GM12865 (cell line): ENCODE results near the gene CDH7.

Source experiments
- DNase-seq: peaks from one replicate; pipeline ENCODE4 v3.0.0; 2010; ENCODE audit warnings: low read depth
- H3K4me3 ChIP-seq: 2 replicates; pipeline ENCODE4 v1.5.1; 2011; ENCODE audit warnings: mild to moderate bottlenecking, low read depth, low read length, control low read depth
- TF ChIP-seq, protein P1 (sequence below): IDR thresholded peaks from 2 replicates; pipeline ENCODE4 v1.5.1; 2011; ENCODE audit warnings: low read length, control low read depth, low read depth, inconsistent platforms; ENCODE audit not compliant: insufficient read depth; ENCODE audit errors: missing control alignments

CDH7 gene

GRCh38 chr18:65822826-65823225, 72.0 kb downstream of the CDH7 start:
- DNase-seq, result no peak
- H3K4me3 ChIP-seq, result no peak overlapping the region
- TF ChIP-seq, protein P1, sequence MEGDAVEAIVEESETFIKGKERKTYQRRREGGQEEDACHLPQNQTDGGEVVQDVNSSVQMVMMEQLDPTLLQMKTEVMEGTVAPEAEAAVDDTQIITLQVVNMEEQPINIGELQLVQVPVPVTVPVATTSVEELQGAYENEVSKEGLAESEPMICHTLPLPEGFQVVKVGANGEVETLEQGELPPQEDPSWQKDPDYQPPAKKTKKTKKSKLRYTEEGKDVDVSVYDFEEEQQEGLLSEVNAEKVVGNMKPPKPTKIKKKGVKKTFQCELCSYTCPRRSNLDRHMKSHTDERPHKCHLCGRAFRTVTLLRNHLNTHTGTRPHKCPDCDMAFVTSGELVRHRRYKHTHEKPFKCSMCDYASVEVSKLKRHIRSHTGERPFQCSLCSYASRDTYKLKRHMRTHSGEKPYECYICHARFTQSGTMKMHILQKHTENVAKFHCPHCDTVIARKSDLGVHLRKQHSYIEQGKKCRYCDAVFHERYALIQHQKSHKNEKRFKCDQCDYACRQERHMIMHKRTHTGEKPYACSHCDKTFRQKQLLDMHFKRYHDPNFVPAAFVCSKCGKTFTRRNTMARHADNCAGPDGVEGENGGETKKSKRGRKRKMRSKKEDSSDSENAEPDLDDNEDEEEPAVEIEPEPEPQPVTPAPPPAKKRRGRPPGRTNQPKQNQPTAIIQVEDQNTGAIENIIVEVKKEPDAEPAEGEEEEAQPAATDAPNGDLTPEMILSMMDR, result no peak

- H3K4me3 ChIP-seq, result no peak overlapping the region
- DNase-seq, result no peak
- TF ChIP-seq, protein P1, result no peak
Measured at GRCh38 chr18:65827444-65827843, 76.6 kb downstream of the CDH7 start.

- H3K4me3 ChIP-seq, result no peak overlapping the region
- DNase-seq, result no peak
- TF ChIP-seq, protein P1, result no peak
Measured at GRCh38 chr18:65835881-65836280, 85.1 kb downstream of the CDH7 start.

GRCh38 chr18:65846107-65846506, 95.3 kb downstream of the CDH7 start:
- no peak overlapping the region for H3K4me3 ChIP-seq
- TF ChIP-seq, protein P1, result no peak
- DNase-seq, result no peak

DNA sequence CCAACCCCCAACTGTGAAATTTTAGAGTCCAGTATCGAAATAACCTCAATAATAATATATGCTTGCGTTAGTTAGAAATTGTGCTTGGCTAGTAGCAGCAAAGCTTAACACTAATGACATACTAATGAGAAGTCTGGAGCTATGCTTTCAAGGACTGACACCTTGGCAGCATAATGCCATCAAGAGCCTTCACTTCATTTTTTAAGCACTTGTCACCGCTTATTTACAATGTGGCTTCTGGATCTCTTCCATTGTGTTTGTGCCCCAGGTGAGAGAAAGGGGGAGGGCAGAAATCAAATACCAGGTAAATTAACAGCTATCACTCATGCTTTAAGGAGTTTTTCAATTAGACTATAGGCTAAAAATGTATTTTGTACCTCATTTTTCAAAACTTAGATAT, 101.5 kb downstream of the CDH7 start:
- DNase-seq, result no peak
- no peak overlapping the region for H3K4me3 ChIP-seq
- TF ChIP-seq, protein P1, result no peak

GRCh38 chr18:65859075-65859474, 108.3 kb downstream of the CDH7 start:
- TF ChIP-seq, protein P1, result no peak
- DNase-seq, result no peak
- no peak overlapping the region for H3K4me3 ChIP-seq

DNA sequence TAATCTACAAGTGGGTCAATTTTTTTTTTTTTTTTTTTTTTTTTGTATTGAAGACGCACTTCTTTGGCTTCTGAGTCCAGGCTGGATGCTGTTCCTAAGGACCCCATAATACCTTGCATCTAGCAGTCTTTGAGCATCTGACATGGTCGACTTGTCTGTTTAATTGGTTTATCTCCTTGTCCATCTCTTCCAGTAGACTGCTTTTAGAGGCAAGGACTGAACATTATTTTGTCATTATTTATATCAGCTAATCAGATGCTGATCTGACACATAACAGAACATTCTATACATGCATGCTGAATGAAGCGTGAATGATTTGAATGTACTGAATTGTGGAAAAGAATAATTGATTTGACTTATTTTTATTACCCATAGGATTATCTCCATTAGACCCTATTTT, 118.7 kb downstream of the CDH7 start:
- TF ChIP-seq, protein P1, result no peak
- no peak for DNase-seq
- no peak overlapping the region for H3K4me3 ChIP-seq
